Femur (tissue), 1 donor: ENCODE data around the gene SOX9.
"Not testable (repeated sequence)": the region's sequence is repeated elsewhere in the genome, so short reads cannot be mapped to it uniquely, and the experiment has no call there.

Experiments
- DNase-seq: peaks from one replicate; pipeline ENCODE4 v3.0.0-alpha.2; 2017

The SOX9 gene

DNA sequence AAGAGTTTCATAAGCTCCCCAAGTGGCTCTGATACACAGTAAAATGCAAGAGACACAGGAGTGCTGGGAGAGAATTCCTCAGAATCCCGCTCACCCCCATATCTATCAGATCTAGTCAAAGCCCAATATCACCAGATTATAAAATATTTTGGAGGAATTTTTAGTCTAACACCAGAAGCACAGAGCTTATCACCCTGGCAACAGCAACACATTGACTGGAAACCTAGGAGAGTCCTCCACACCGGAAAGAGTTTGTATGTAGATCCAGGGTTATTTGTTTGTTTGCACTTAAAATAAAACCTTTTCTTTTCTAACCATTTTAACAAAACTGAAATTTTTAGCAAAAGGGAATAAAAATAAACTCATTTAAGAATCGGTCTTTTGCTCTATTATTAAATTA, 7.2 kb downstream of the SOX9 start:
- DNase-seq, result no peak

DNA sequence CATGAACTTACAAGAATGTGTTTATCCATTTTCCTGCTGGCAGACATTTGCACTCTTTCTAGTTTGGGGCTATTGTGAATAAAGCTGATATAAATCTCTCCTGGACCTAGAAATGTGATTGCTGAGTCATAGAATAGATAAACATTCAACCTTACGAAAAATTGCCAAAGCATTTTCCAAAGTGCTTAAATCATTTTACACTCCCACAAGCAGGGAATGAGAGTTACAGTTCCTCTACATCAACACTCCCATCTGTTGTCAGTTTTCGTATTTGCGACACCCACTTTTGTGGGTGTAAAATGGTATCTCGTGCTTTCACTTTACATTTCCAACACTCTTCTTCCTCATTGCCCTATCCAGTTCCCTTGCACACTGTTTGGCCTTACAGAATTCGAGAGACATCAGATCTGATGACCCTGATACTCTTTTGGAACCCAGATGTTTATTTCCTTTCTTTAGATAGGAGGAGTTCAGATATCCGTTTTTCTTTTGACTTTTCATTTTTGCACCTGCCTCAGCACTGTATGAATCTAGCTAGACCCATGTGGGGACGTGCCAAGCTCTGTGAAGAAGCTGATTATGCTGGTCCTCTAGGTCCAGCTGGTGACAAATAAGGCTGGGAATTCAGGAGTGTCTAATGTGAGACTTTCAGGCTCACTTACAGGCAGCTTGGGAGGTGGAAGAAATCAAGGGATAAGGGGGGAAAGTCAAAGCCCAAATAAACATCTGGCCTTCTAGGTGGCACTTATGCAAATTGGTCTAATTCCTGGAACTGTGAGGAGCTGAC, 14.0 kb downstream of the SOX9 start:
- DNase-seq, result no peak

DNA sequence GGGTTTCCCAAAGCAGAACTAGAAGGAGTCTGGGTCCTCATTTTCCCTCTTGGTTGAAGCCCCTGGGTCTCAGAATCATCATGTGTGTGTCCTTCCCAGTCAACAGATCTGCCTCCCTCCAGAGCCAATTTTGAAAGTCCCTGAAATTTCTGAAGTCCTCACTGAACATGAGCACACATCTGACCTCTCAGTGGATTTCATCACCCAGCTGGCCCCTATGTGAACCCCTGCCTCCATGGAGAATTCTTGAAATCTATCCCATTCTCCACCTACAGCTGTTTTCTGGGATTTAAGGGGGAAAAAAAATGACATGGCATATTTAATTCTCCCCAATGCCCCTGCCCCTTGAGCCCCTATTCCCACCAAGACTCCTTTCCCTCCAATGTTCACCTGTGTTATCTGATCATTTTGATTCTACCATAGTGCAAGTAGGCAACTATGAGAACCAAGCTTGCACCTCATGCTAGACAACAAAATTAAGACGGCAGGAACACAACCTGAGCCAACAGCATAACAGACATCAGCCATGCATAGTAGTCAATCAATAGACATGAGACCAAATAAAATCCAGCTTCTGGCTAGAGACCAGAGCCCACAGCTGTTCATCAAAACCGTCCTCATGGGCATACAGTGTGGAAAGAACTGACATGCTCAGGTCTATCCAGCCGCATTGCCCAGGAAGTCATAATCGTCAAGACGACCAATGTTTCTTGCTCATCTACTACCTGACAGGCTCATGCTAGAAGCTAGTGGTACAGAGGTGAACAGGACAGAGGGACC, 14.9 kb downstream of the SOX9 start:
- no peak for DNase-seq

DNA sequence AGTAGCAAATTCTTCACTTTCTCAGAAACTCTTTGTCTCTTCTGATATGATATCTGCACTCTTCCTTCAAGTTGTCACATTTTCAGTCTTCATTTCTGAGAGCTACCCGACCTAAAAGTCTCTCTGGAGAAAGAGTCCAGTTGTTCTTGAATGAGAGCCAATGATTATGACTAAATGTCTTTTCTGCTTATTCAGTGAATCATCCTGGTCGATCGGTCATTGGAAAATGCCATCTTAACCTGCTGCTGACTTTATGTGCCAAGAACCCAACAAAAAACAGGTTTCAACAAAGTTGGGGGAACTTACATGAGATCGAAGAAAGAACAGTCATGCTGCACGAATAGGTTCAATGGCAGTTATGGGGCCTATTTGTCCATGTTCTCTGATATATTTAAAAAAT, 15.9 kb downstream of the SOX9 start:
- DNase-seq, result no peak

DNA sequence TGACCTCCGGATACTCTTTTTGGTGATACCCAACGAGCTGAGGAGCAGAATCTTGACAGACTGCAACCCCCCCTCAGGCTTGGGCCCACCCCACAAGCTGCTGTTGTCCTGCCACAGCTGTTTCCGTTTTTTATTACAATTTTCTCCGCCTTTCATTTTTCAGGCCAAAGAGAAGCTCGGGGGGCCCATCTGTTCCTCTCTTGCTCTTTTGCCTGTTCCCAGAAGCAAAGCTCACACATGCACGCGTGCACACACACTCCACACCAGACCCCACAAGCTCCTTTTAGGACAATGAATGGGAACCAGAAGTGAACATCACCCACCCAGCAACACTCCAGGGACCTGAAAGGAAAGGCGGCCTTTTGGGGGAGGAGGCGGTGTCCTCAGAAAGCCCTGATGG, 16.3 kb downstream of the SOX9 start:
- peak; percentile 64 for DNase-seq

DNA sequence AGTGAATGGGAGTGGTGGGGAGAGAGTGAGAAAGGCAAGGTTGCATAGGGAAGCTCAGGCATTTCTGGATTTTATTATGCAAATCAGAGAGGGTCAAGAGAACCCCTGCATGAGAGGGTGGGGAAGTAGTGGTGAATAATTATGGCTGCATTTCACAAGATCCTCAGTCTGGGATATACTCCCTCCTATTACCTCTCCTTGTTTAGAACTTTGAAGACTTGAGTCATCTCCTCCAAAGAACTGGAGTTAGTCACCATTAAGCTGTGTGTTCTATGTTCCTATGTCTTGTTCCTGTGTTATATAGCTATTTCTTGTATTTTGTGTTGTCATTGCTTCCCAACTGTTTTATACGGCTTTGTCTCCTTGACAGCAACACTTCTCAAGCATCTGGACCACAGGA, 18.4 kb downstream of the SOX9 start:
- DNase-seq, result no peak

DNA sequence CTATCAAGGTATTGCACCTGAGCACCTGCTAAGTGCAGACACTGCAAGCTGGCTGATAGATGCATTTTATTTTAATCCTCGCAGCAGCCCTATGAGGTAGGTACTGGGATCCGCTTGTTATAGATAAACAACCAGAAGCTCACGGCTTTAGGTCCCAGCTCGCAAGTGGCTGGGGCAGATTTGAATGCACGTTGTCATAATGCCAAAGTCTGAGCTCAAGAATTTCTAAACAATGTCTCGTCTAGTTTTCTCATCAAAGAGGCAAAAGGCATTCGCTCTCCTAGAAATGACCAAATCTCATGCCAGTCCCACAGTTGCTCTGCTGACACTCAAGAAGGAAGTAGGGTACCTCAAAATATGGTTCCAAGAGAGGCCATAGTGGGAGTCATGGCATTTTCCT, 20.5 kb downstream of the SOX9 start:
- no peak for DNase-seq

DNA sequence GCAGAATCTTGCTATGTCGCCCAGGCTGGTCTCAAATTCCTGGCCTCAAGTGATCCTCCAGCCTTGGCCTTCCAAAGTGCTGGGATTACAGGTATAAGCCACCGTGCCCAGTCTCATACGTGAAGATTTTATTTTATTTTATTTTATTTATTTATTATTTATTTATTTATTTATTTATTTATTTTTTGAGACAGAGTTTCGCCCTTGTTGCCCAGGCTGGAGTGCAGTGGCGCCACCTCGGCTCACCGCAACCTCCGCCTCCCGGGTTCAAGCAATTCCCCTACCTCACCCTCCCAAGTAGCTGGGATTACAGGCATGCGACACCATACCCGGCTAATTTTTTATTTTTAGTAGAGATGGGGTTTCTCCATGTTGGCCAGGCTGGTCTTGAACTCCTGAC, 21.3 kb downstream of the SOX9 start:
- DNase-seq, result not testable (repeated sequence)

DNA sequence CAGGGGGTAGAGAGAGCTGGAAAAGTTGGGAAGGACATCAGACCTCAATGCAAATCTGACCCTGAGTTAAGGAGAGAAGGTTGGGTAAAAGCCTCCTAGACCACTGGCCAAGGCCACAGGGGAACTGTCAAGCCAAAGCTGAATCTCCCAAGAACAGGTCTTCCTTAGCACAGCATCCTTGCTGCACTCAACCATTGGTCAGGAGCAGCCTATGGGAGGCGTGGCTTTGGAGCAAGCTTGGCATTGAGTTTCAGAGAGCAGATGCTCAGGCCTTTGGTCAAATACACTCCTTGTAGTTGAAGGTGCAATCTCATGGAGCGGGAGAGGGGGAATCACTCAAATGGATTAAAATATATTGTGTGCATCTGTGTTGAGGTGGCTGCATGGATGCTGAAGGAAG, 21.8 kb downstream of the SOX9 start:
- no peak for DNase-seq

DNA sequence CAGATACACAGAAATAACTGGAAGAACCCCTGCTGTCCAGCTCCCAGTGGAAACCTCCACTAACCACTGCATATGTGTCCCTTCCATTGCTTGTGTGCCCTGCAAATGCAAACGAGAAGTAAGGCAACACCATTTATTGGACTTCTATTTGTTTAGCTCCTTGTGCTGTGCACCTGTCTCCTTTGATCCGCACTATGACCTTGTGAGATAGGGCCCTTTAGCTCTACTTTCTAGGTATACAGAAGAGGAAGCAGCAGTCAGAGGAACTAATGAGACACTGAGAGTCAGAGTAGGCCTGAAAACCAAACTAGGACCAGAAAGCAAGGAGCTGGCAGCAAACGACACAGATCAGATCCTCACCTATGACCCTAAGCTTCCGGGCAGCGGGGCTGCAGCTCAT, 22.4 kb downstream of the SOX9 start:
- DNase-seq, result no peak

DNA sequence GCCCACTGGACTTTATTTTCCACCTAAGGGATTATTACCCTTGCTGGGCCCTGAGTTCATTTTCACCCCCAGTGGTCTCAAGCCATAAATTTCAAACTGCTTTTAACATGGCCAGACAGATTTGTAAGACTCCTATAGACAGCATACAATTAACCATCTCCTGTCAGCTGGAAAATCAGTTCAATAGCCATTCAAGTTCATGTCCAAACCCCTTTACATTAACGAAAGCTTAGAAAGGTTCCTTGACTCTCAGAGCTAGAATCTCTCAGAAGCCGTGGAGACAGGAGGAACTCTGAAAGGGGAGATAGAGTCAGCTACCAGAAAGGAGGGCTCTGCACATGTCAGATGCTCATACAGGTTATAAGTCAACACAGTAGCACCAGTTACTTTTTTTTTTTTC, 23.3 kb downstream of the SOX9 start:
- DNase-seq, result no peak

DNA sequence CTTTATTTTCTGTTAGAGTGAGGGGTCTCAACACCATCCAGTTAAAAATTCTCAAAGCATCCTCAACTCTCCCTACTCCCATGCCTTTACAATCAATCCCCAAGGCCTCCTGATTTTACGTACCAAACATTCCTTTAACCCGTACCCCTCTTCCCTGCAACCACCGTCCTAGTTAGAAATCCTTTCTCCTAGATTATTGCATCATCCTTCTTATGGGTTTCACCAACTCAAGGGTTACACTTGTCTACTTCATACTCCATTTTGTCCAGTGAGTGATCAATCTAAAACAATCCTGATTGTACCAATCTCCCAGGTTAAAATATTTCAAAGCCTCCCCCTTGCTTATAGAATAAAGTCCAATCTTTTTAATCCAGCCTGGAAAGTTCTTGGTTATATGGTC, 24.7 kb downstream of the SOX9 start:
- no peak for DNase-seq

DNA sequence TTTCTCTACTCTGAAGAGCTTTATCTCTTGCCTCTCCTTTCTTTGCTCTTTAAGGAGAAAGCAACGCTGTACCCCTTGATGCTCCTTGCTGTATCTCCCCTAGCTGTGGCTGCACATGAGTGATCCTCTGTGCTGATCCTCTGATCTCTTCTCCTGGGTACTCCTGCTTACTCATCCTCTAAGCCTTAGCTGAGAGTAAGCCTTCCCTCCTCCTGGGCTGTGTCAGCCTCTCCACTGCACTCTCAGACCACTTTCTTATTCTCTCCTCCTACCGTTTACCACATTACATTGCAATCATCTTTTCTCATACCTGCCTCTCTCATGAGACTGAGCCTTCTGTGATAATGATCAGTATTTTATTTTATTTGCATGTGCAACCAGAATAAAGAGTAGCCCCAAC, 25.1 kb downstream of the SOX9 start:
- DNase-seq, result no peak

DNA sequence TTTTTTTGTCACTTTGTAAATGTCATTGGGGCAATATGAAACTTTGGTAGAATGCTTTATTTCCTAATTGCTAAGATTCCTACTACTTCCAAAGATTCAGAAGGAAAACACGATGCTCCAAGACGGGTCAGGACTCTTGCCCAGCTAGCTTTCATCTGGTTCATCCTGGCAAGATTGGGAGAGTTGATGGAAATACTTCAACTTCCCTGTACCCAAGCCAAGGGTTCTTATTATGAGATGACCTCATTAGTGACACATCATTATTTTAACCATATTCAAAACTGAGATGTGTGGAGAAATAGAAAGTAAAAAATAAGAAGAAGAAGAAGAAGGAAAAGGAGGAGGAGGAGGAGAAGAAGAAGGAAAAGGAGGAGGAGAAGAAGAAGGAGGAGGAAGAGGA, 25.6 kb downstream of the SOX9 start:
- no peak for DNase-seq

DNA sequence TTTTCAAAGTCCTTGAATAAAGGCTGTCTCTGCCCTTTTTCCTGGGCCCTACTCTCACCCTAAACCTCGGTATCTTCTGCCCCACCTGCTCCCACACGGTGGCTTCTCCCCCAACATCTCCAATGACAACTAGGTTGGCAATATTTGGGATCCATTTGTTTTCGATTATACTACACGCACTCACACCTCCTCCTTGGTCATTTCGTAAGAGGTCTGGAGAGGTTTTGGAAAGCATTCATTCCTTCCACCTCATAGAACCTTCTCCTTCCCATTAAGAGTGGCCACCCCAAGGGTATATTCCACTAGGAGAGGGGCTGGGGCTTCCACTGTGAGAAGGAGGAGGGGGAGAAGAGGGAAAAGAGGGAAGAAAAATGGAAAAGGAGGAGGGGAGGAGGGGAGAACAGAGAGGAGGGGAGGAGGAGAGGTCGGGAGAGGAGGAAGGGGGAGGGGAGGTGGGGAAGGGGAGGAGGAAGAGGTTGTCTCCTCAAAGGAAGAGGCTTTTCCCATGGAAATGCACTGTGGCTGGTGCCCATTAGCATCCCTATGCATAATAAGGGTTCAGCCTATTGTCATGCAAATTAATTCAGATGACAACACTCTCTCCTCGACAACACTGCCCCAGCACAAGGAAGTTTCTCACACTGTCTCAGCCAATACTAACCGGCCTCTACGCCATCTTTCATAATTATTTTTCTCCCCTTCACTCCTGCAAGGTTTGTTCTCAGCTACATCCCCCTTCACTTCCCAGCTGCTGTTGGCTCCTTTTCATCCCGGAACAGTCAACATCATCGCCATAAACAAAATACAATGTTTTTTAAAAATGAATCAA, 30.0 kb downstream of the SOX9 start:
- no peak for DNase-seq

DNA sequence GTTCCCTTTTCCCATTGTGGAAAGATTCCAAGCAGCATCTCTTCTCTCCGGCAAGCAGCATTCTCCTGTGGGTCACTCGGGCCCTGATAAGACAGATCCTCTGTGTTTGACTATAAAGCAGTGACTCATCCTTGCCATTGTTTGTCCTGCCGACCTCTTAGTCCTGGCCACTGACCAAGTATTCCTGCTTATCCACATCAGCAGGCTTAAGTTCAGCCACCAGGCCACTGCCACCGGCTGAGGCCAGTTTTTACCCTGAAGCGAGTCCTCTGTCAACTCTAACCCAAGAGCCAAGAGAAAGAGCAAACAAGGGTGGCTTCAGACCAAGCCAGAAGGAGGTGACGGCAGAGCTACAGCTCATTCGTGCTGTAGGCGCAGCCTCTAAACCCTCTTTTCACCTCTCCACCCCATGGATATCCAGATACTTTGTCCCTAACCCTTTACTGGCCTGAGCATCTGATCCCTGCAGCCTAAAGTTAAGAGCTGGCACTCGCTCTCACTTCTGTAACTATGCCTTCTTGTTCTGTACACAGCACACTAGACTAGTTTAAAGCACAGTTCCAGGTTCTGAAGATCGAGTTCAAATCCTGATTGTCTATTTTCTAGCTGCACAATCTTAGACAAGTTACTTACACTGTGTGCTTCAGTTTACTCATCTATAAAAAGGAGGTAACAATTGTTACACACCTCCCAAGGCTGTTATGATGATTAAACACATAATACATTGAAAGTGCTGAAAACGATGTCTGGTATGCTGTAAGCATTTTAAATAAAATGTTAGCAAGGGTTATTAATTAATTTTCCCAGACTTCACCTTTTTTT, 31.0 kb downstream of the SOX9 start:
- peak; percentile 43 for DNase-seq

DNA sequence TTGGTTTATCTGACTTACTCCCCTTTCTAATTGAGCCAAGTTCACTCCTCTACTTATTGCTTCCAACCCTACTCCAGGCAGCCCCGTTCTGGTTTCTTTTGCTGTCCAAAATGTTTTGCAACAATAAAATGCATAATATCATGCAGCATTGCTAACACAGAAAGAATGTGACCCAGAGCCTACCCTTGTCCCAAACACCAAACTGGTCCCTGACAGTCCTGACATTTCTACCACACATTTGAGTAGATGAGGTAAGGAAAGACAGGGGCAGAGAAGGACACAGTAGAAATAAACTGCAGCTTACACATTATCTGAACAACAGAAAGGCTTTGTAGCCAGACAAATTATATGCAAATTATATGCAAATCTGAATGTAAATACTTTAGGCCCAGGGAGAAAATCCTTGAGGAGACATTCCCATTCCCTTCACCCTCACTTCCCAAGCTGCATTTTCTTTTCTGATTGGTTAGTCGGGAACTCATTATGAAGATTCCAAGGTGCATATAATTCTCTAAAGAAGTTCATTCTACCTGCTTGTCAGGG, 31.6 kb downstream of the SOX9 start:
- no peak for DNase-seq

DNA sequence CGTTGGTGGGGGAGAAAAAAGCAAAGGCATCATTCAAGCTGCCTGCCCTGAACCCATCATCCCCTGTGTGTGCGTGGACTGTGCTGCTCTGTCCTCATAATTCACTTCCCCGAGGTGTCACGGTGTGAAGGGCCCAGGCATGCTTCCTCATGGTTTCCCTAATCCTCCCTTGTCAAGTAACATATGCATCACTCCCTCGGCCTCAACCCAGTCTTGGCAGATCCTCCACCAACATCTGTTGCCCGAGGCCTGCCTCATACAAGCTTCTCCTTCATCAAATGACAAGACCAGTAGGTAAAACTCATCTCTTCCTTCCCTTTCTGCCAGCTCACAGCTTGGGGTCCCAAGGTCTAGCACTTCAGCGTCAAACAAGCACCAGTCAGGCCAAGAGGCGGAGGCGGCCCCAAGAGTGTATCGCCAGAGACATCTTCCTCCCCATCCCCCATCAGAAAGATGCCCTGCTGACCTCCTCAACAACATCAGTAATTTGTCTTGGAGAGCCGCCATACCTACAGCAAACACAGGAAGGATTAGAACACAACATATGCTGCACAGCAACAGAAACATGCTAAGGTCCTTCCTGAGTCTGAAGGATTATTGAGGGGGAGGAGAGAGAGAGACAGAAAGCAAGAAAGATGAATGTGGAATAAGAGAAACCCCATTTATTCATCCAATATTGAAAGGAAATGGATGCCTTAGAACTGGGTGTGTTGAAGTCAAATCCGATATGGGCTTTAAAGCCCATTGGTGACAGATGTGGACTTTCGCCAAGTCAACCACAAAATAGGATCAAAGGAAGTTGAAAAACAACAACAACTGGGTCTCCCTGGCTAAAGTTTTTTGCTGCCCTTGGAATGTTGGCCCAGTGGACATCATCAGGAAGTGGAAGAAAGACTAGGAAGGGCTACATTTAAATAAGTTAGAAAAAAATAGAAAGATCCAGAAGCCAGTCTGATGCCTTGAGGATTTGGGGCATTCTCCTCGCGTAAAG, 38.4 kb downstream of the SOX9 start:
- peak; percentile 57 for DNase-seq

DNA sequence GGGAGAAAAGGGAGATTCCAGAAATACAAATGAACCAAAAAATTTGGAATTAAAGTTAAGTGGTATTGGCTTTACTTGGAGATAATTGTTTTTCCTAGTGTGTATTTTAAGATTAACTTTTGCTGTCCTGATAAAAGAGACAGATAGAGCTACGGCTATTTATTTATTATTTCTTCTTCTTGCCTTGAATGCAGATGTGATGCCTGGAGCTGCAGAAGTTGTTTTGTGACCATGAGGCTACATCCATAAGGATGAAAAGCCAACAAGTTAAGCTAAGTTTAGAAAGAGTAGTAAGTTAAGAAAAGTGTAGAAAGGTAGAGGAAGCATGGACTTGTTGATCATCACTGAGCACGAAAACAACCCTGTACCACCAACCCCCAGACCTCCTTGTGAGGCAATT, 41.7 kb downstream of the SOX9 start:
- DNase-seq, result no peak

DNA sequence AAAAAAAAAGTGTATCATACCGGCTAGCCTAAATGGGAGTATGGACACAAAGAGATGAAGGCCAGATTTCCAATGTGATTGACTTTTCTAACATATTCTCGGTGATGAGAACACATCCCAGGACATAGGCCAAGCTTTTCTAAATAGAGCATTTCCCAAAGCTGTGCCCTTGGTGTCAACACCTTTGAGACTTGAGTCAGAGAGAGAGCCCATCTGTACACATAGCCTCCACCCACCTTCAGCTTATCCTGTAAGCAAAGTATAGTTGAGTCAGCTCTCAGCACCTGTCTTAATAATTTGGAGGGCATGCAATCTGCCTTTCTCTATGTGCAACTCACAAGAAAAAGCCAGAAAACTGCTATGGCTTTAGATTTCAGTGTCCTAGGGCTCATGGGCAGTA, 42.7 kb downstream of the SOX9 start:
- no peak for DNase-seq

DNA sequence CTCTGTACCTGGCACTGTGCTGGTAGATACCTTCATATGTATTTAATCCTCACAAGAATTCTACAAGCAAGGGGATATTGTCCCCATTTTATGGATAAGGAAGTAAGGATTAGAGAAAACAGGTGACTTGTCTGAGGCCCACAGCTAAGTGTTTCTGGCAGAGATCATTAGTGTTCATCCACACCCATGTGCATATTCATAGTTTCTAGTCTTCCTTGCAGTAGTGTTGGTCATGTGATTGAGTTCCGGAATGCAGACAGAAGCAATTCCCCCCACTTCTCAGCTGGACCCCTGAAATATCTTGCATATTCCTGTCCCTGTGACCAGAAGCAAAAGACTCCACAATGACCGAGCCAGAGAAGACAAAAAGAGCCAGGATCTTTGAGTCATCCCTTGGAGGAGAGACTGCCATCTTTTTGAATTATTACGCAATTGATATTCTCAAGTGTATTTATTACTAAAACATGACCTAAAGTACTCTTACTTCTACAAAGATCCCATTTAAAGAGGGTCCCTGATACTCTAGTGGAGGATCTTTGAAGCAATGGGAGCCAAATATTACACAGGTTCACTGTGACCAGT, 43.4 kb downstream of the SOX9 start:
- DNase-seq, result no peak
